Gastrocnemius medialis (tissue), 4 donors: ENCODE data around the gene RBMS3.

Source experiments
- POLR2A ChIP-seq, 2 donors: fragments of 450-650 bp; IDR thresholded peaks; one replicate each; pipeline ENCODE4 v1.6.1; 2017; ENCODE audit warnings: antibody characterized with exemption in 2 of 2, mild to moderate bottlenecking in 2 of 2, moderate library complexity in 2 of 2
- TF ChIP-seq, protein P1 (sequence below), 5 experiments: fragments of 450-650 bp in 3 of 5; fragments of 200-600 bp in 2 of 5; sonication (generic) in 2 of 5; IDR thresholded peaks in 4 of 5; conservative IDR thresholded peaks in 1 of 5; 1 replicate in 4 of 5; 2 replicates in 1 of 5; pipeline ENCODE4 v1.5.1; 2016 to 2019; ENCODE audit warnings: antibody characterized with exemption in 5 of 5, mild to moderate bottlenecking in 3 of 5, moderate library complexity in 3 of 5

DNA sequence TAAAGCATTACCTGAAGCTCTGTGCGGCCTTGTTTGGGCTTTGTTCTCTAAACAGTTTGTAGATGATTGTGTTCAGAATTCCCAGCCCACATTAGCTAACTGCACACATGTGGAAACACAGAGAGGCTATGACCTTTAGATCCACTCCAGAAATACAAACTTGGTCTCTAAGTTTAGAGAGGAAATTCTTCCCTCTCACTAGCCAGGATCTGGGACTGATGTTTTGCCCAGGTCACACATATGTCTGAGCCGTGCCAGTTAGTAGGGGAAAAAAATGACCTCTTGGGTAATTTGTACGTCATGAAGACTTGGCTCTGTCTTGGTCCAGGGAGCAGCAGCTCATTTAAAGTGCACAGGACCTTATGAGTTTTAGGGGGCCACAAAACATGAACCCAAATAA lies 223.1 kb downstream of the RBMS3 start:
- no peak for TF ChIP-seq POLR2A (IDR thresholded peaks at IDR 0.05)
- TF ChIP-seq, protein P1, sequence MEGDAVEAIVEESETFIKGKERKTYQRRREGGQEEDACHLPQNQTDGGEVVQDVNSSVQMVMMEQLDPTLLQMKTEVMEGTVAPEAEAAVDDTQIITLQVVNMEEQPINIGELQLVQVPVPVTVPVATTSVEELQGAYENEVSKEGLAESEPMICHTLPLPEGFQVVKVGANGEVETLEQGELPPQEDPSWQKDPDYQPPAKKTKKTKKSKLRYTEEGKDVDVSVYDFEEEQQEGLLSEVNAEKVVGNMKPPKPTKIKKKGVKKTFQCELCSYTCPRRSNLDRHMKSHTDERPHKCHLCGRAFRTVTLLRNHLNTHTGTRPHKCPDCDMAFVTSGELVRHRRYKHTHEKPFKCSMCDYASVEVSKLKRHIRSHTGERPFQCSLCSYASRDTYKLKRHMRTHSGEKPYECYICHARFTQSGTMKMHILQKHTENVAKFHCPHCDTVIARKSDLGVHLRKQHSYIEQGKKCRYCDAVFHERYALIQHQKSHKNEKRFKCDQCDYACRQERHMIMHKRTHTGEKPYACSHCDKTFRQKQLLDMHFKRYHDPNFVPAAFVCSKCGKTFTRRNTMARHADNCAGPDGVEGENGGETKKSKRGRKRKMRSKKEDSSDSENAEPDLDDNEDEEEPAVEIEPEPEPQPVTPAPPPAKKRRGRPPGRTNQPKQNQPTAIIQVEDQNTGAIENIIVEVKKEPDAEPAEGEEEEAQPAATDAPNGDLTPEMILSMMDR (IDR thresholded peaks at IDR 0.05 in 4 of 5, conservative IDR thresholded peaks at IDR 0.05 in 1 of 5), result no peak
